Activated CD4-positive, alpha-beta memory T cell treated with anti-CD3 and anti-CD28 coated beads for 36 hours (primary cell): Measurements from ENCODE around the gene LRRC8D. TPM values are rescaled to one million over a fixed set of nuclear protein-coding genes. Genes with fewer than 3 reads are reported as not detected.
A peak's percentile ranks its signal among the peaks of the same experiment; 100 is the strongest.
"Not testable (repeated sequence)": the region's sequence is repeated elsewhere in the genome, so short reads cannot be mapped to it uniquely, and the experiment has no call there.

Experiments used
- CTCF ChIA-PET: fragments of 350-600 bp; sonication (Branson Sonifier 250); formaldehyde crosslinking; loops from one replicate; lab custom pipeline; 2021; ENCODE audit warnings: antibody characterized with exemption, inconsistent platforms; lab: Charles Lee
- POLR2A ChIA-PET: fragments of 350-600 bp; sonication (Branson Sonifier 250); formaldehyde crosslinking; loops from one replicate; lab custom pipeline; 2021; ENCODE audit warnings: antibody characterized with exemption; lab: Charles Lee
- DNase-seq: peaks from one replicate; pipeline ENCODE4 v3.0.0-alpha.2; 2020
- H3K27ac Mint-ChIP-seq: one replicate; pipeline ENCODE4 v1.8.0; 2021; ENCODE audit warnings: mixed read lengths
- H3K27me3 Mint-ChIP-seq: one replicate; pipeline ENCODE4 v1.8.0; 2021; ENCODE audit warnings: mixed read lengths
- H3K36me3 Mint-ChIP-seq: one replicate; pipeline ENCODE4 v1.8.0; 2021; ENCODE audit warnings: mixed read lengths
- H3K4me1 Mint-ChIP-seq: one replicate; pipeline ENCODE4 v1.8.0; 2021; ENCODE audit warnings: low read depth, mixed read lengths
- H3K4me3 Mint-ChIP-seq: one replicate; pipeline ENCODE4 v1.8.0; 2021; ENCODE audit warnings: mild to moderate bottlenecking, mixed read lengths
- H3K9me3 Mint-ChIP-seq: one replicate; pipeline ENCODE4 v1.8.0; 2021; ENCODE audit warnings: mixed read lengths
- intact Hi-C: fragments of 100-400 bp; cut with micrococcal nuclease; formaldehyde crosslinking; loops from one replicate; pipeline ENCODE4 v1.15.1; 2023
- total RNA-seq, 2 experiments: library from RNA; stranded (reverse); gene quantifications; one replicate each; pipeline ENCODE4 v1.2.3, GENCODE V29; 2021

Gene LRRC8D
- total RNA-seq = 10 to 100 TPM; 17.7 to 19.4 TPM

GRCh38 chr1:89820422-89821321 lies at the start of gene LRRC8D:
Gene LRRC8D (plus strand): TSS chr1:89821032. CDS start chr1:89933069, 112,037 bp downstream.
- Mint-ChIP-seq H3K27me3 (no peaks in the 10 kb centered on the region), H3K4me3 (peak within 1 kb of the TSS; percentile 85), H3K36me3 (peaks cover under 1% of the 10 kb centered on the region), H3K4me1 (peaks cover 26% of the 10 kb centered on the region), H3K27ac (peak within 1 kb of the TSS; percentile 55), H3K9me3 (no peaks in the 10 kb centered on the region)
- intact Hi-C loops = loop anchor here (1.0 to 5.0 kb wide), 3 partner anchors 23 to 132 kb away; no protein-coding TSS in a partner anchor
- peak; percentile 86 for DNase-seq
- CTCF ChIA-PET = interaction anchor here (1.0 to 2.4 kb wide), 6 partner anchors 17 to 167 kb away, joined by 3 to 16 read pairs (median 3); no protein-coding TSS in a partner anchor
- POLR2A ChIA-PET = interaction anchor here (0.9 to 3.0 kb wide), 2 partner anchors 23 to 132 kb away, joined by 3 to 20 read pairs; no protein-coding TSS in a partner anchor

- intact Hi-C loops = no loop called here
- Mint-ChIP-seq H3K36me3 (no peaks in the 10 kb centered on the region), H3K9me3 (no peaks in the 10 kb centered on the region), H3K27me3 (no peaks in the 10 kb centered on the region), H3K4me3 (no peak overlapping the region), H3K27ac (no peak overlapping the region), H3K4me1 (peaks cover 9% of the 10 kb centered on the region)
- ChIA-PET CTCF (interaction anchor here (0.7 to 1.5 kb wide), 2 partner anchors 9 to 141 kb away, joined by 4 to 5 read pairs; no protein-coding TSS in a partner anchor), POLR2A (no interaction called here)
- no peak for DNase-seq
Observed at GRCh38 chr1:89771991-89772560, 48.8 kb upstream of the LRRC8D start.

GRCh38 chr1:89776104-89776503 lies 44.7 kb upstream of the LRRC8D start:
- H3K27ac Mint-ChIP-seq, POLR2A ChIA-PET: not testable (repeated sequence)
- peaks cover 31% of the 10 kb centered on the region for H3K4me1 Mint-ChIP-seq

GRCh38 chr1:89777271-89777670 lies 43.6 kb upstream of the LRRC8D start:
- H3K4me3 Mint-ChIP-seq, POLR2A ChIA-PET, intact Hi-C loops, DNase-seq, H3K27me3 Mint-ChIP-seq, H3K27ac Mint-ChIP-seq, H3K36me3 Mint-ChIP-seq, H3K9me3 Mint-ChIP-seq: not testable (repeated sequence)
- H3K4me1 Mint-ChIP-seq = peaks cover 42% of the 10 kb centered on the region
- CTCF ChIA-PET = interaction anchor here (1.4 kb wide), 1 partner anchor 14 kb away, joined by 6 read pairs; no protein-coding TSS in a partner anchor

More at GRCh38 chr1:89776104-89776503, 44.7 kb upstream of the LRRC8D start:
- H3K36me3 Mint-ChIP-seq, H3K9me3 Mint-ChIP-seq, H3K27me3 Mint-ChIP-seq, H3K4me3 Mint-ChIP-seq, DNase-seq, intact Hi-C loops: not testable (repeated sequence)
- CTCF ChIA-PET = interaction anchor here (0.6 kb wide), 1 partner anchor 735 kb away, joined by 3 read pairs; no protein-coding TSS in a partner anchor

- DNase-seq = peak; percentile 39
Observed at GRCh38 chr1:89779151-89779940, 41.5 kb upstream of the LRRC8D start.

GRCh38 chr1:89780721-89781120 lies 40.1 kb upstream of the LRRC8D start:
- peak overlapping the region; percentile 90 for H3K27ac Mint-ChIP-seq
- no peaks in the 10 kb centered on the region for H3K27me3 Mint-ChIP-seq
- intact Hi-C loops = loop anchor here (1.0 to 5.0 kb wide), 7 partner anchors 24 to 298 kb away; partner anchors contain the start of gene ZNF326
- H3K9me3 Mint-ChIP-seq = no peaks in the 10 kb centered on the region
- peak; percentile 58 for DNase-seq
- H3K4me3 Mint-ChIP-seq = peak overlapping the region; percentile 48
- POLR2A ChIA-PET = interaction anchor here (0.6 to 2.2 kb wide), 8 partner anchors 48 to 214 kb away, joined by 3 to 15 read pairs (median 5); partner anchors contain the start of genes LRRC8C and ZNF326
- CTCF ChIA-PET = interaction anchor here (0.6 to 5.6 kb wide), 22 partner anchors 10 to 953 kb away, joined by 3 to 38 read pairs (median 4); partner anchors contain the start of gene LRRC8C
- H3K36me3 Mint-ChIP-seq = no peaks in the 10 kb centered on the region
- H3K4me1 Mint-ChIP-seq = peaks cover 43% of the 10 kb centered on the region

More at GRCh38 chr1:89779151-89779940, 41.5 kb upstream of the LRRC8D start:
- ChIA-PET POLR2A (interaction anchor here (1.0 kb wide), 1 partner anchor 22 kb away, joined by 4 read pairs; no protein-coding TSS in a partner anchor), CTCF (interaction anchor here (1.0 to 5.6 kb wide), 5 partner anchors 15 to 210 kb away, joined by 3 to 38 read pairs (median 3); no protein-coding TSS in a partner anchor)
- Mint-ChIP-seq H3K36me3 (no peaks in the 10 kb centered on the region), H3K4me1 (peaks cover 46% of the 10 kb centered on the region), H3K9me3 (no peaks in the 10 kb centered on the region), H3K4me3 (no peak overlapping the region), H3K27ac (peak overlapping the region; percentile 30), H3K27me3 (no peaks in the 10 kb centered on the region)
- intact Hi-C loops = loop anchor here (2.0 kb wide), 1 partner anchor 17 kb away; no protein-coding TSS in a partner anchor

- Mint-ChIP-seq H3K36me3 (no peaks in the 10 kb centered on the region), H3K4me3 (peak overlapping the region; percentile 58), H3K27ac (peak overlapping the region; percentile 90), H3K9me3 (no peaks in the 10 kb centered on the region), H3K27me3 (no peaks in the 10 kb centered on the region), H3K4me1 (peaks cover 36% of the 10 kb centered on the region)
- POLR2A ChIA-PET = interaction anchor here (0.5 to 2.2 kb wide), 11 partner anchors 47 to 250 kb away, joined by 3 to 15 read pairs (median 3); partner anchors contain the start of gene ZNF326
- CTCF ChIA-PET = interaction anchor here (0.6 to 5.6 kb wide), 20 partner anchors 12 to 268 kb away, joined by 3 to 38 read pairs (median 3); partner anchors contain the start of gene LRRC8C
- DNase-seq = peak; percentile 86
- intact Hi-C loops = loop anchor here (1.0 to 5.0 kb wide), 4 partner anchors 74 to 299 kb away; partner anchors contain the start of gene ZNF326
Observed at GRCh38 chr1:89781494-89782126, 39.2 kb upstream of the LRRC8D start.

GRCh38 chr1:89786628-89787214 lies 34.1 kb upstream of the LRRC8D start:
- H3K4me3 Mint-ChIP-seq = no peak overlapping the region
- H3K36me3 Mint-ChIP-seq = no peaks in the 10 kb centered on the region
- ChIA-PET POLR2A (no interaction called here), CTCF (interaction anchor here (1.6 kb wide), 1 partner anchor 24 kb away, joined by 5 read pairs; no protein-coding TSS in a partner anchor)
- H3K27ac Mint-ChIP-seq = no peak overlapping the region
- H3K27me3 Mint-ChIP-seq = no peaks in the 10 kb centered on the region
- no peak for DNase-seq
- peaks cover 9% of the 10 kb centered on the region for H3K4me1 Mint-ChIP-seq
- no peaks in the 10 kb centered on the region for H3K9me3 Mint-ChIP-seq
- intact Hi-C loops = no loop called here

GRCh38 chr1:89790592-89790991 lies 30.2 kb upstream of the LRRC8D start:
- ChIA-PET POLR2A (no interaction called here), CTCF (interaction anchor here (1.7 kb wide), 1 partner anchor 14 kb away, joined by 3 read pairs; no protein-coding TSS in a partner anchor)
- Mint-ChIP-seq H3K9me3 (no peaks in the 10 kb centered on the region), H3K4me1 (no peaks in the 10 kb centered on the region), H3K27ac (no peak overlapping the region), H3K4me3 (no peak overlapping the region), H3K36me3 (no peaks in the 10 kb centered on the region), H3K27me3 (no peaks in the 10 kb centered on the region)
- no peak for DNase-seq
- intact Hi-C loops = no loop called here

- Mint-ChIP-seq H3K27me3 (no peaks in the 10 kb centered on the region), H3K4me3 (no peak overlapping the region), H3K9me3 (no peaks in the 10 kb centered on the region), H3K4me1 (no peaks in the 10 kb centered on the region), H3K27ac (no peak overlapping the region), H3K36me3 (no peaks in the 10 kb centered on the region)
- DNase-seq = no peak
- CTCF ChIA-PET = interaction anchor here (1.7 kb wide), 1 partner anchor 14 kb away, joined by 3 read pairs; no protein-coding TSS in a partner anchor
- intact Hi-C loops = no loop called here
- POLR2A ChIA-PET = no interaction called here
Observed at GRCh38 chr1:89791064-89791726, 29.6 kb upstream of the LRRC8D start.
